ENCODE measurements around the gene ICA1L. TPM values are rescaled to one million over a fixed set of nuclear protein-coding genes. Genes with fewer than 3 reads are reported as not detected.
"Not testable (repeated sequence)": the region's sequence is repeated elsewhere in the genome, so short reads cannot be mapped to it uniquely, and the experiment has no call there.

Gene ICA1L
- total RNA-seq, 1 donor: 8.9 TPM

DNA sequence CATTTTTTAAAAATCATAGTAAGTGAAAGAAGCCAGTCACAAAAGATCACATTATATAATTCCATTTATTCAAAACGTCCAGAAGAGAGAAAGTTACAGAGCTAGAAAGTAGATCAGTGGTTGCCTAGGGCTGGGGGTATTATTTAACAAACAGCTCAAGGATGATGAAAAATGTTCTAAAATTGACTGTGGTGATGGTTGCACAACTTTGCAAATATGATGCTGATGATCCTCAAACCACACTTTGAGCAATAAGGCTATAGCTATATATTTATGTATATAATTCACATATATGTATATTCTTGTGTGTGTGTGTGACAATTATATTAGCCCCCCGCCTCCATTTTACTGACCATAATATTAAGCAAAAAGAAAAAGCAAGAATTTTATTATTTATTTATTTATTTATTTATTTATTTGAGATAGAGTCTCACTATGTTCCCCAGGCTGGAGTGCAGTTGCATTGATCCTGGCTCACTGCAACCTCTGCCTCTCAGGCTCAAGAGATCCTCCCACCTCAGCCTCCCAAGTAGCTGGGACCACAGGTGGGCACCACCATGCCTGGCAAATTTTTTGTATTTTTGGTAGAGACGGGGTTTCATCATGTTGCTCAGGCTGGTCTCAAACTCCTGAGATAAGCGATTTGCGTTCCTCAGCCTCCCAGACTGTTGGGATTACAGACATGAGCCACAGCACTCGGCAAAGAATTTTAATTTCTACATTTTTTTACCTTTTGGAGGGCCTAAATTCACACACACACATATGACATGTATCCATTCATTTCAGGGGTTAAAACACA is 38.0 kb upstream of the ICA1L start:
- no peak for DNase-seq (ENCODE audit: low read depth)
- H3K4me3 ChIP-seq (ENCODE audit: low read depth, low read length): peak overlapping the region; percentile 95
- TF ChIP-seq, protein P1, sequence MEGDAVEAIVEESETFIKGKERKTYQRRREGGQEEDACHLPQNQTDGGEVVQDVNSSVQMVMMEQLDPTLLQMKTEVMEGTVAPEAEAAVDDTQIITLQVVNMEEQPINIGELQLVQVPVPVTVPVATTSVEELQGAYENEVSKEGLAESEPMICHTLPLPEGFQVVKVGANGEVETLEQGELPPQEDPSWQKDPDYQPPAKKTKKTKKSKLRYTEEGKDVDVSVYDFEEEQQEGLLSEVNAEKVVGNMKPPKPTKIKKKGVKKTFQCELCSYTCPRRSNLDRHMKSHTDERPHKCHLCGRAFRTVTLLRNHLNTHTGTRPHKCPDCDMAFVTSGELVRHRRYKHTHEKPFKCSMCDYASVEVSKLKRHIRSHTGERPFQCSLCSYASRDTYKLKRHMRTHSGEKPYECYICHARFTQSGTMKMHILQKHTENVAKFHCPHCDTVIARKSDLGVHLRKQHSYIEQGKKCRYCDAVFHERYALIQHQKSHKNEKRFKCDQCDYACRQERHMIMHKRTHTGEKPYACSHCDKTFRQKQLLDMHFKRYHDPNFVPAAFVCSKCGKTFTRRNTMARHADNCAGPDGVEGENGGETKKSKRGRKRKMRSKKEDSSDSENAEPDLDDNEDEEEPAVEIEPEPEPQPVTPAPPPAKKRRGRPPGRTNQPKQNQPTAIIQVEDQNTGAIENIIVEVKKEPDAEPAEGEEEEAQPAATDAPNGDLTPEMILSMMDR (IDR thresholded peaks at IDR 0.05; ENCODE audit: insufficient read depth, low read length): no peak

- H3K4me3 ChIP-seq (ENCODE audit: low read depth, low read length): no peak overlapping the region
- DNase-seq (ENCODE audit: low read depth): no peak
- TF ChIP-seq, protein P1 (IDR thresholded peaks at IDR 0.05; ENCODE audit: insufficient read depth, low read length): no peak
Measured at GRCh38 chr2:202908186-202908585, 36.6 kb upstream of the ICA1L start.

- H3K4me3 ChIP-seq (ENCODE audit: low read depth, low read length); DNase-seq (ENCODE audit: low read depth): not testable (repeated sequence)
Measured at GRCh38 chr2:202905507-202905906, 33.9 kb upstream of the ICA1L start.

GRCh38 chr2:202885190-202885589 is 13.6 kb upstream of the ICA1L start:
- no peak for DNase-seq (ENCODE audit: low read depth)
- TF ChIP-seq, protein P1 (IDR thresholded peaks at IDR 0.05; ENCODE audit: insufficient read depth, low read length): no peak
- H3K4me3 ChIP-seq (ENCODE audit: low read depth, low read length): no peak overlapping the region

DNA sequence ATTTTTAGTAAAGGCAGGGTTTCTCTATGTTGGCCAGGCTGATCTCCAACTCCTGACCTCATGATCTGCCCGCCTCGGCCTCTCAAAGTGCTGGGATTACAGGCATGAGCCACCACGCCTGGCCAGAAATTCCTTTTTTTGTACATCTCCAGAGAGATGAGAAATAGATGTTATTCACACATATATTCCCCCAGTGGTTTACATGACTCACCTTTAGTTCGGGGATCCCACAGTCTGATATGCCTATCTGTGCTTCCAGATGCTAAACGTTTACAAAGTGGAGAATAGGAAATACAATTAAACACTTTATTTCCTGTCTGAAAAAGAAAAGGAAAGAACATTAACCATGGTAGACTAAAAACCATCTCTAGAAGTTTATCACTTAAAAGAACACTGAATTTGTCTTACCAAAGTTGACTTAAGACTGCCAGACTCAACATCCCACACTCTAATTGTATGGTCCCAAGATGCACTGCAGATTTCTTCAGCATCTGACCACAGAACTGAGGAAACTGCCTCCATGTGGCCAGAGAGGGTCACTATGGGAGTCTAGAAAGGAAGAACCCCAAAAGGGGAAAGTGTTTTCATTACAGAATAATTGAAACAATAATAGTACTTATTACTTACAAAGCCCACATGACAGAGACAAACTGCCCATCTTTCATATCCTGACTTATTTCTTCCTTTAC is 12.6 kb upstream of the ICA1L start:
- H3K4me3 ChIP-seq (ENCODE audit: low read depth, low read length): no peak overlapping the region
- peak; percentile 6 for DNase-seq (ENCODE audit: low read depth)
- TF ChIP-seq, protein P1 (IDR thresholded peaks at IDR 0.05; ENCODE audit: insufficient read depth, low read length): peak; percentile 12

DNA sequence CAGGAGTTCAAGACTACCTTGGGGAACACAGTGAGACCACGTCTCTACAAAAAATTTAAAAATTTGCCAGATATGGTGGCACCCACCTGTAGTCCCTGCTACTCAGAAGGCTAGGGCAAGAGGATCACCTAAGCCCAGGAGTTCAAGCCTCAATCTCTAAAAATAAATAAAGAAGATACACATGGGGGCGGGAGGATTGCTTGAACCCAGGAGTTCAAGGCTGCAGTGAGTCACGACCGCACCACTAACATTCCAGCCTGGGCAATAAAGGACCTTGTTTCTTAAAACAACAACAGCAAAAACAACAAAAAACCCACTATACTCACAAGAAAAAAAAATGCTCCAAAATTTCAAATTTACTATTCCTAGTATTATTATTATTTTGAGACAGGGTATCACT is 10.0 kb upstream of the ICA1L start:
- no peak overlapping the region for H3K4me3 ChIP-seq (ENCODE audit: low read depth, low read length)
- no peak for DNase-seq (ENCODE audit: low read depth)
- TF ChIP-seq, protein P1 (IDR thresholded peaks at IDR 0.05; ENCODE audit: insufficient read depth, low read length): no peak

DNA sequence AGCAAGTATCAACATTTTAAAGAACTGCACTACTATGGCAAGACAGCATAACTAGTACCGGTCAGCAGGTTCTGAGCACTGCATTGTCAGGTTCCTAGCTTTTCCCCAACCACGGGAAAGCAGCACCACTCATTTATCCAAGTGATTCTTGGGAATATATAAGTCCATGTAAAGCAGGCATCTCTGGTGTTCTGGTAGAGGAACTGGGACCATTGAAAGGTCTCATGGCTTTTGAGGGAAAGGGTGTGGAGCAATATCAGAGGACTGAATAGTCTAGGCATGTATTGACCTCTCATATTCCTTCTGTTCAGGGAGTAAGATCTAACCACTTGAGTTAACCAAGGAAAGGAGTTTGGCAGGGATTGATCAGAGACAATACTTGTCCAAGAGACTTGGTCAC is 6.1 kb upstream of the ICA1L start:
- no peak for DNase-seq (ENCODE audit: low read depth)
- no peak overlapping the region for H3K4me3 ChIP-seq (ENCODE audit: low read depth, low read length)
- TF ChIP-seq, protein P1 (IDR thresholded peaks at IDR 0.05; ENCODE audit: insufficient read depth, low read length): no peak

Measured in fibroblast of the aortic adventitia (primary cell).